ENCODE measurements around the gene TCHHL1. TPM values are rescaled to one million over a fixed set of nuclear protein-coding genes. Genes with fewer than 3 reads are reported as not detected.

Gene TCHHL1
- total RNA-seq, result 0.08 TPM in 1 of 2 replicates, not detected in the other

GRCh38 chr1:152089014-152089674, at the start of gene TCHHL1:
TCHHL1 (minus strand) TSS chr1:152089064; CDS start chr1:152088143, 921 bp downstream.

DNA sequence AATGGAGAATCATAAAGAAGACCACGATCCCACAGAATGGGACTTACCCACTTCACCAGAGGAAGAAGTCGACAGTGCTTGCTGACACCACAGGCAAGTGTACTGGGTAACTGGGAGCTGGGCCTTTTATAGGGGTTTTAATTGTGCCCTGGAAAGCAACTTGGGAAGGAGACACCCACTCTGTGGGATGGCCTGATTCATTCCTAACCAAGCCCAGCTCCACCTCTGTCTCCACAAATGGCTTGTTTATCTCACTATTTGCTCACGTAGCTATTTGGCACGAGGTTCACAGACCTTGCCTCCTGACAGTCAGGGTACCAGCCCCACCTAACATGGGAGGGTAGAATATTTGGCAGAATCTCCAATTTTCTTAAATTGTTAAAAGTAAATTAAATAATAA, 26.5 kb upstream of the TCHHL1 start, which contains the start of gene TCHH:
Gene TCHH (minus strand): TSS at position 101 of the 400 bp plus-strand sequence. CDS start 1,364 bp downstream, outside the sequence.

DNA sequence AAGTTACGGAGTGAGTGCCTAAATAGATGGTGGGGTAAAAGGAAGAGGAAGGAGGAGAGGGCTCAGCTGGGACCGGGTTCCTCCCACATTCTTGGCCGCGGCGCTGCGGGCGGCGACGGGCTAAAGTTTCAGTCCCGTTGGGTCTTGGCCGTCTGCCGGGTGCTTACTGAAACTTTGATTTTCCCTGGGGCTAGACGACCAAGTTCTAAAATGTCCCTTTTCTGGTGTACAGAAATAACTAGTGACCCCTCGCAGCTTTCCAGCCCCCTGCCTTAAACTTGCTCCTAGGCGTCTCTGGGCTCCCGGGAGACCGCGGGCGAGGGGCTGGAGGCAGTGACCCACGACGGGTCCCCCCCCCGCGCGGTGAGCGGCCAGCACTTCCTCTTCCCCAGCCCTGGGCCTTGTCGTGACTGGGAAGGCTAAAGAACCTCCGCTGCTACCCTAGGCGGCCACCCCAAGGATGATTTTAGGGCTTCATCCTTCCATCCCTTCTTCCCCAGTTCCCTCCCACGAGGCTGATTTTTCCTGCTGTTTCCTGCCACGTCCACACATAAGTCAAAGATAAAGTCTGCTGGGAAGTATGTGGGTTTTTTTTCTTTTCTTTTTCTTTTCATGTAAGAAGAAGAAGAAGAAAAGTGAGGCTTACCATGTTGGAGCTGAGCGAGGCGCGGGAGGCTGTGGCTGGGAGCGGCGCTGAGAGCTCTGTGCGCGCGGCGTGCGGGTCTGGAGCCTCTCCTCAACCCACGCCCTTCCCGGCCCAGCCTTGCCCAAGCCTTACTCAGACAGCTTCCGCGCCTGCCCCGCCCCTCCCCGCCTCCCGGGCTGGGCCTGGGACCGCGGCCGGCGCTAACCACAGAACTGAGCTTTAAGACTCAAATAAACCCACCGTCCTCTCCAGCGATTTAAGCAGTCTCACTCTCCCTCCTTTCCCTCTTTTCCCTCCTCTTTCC, 52.3 kb downstream of the TCHHL1 start, which contains the start of gene S100A11:
Gene S100A11 (minus strand): TSS at position 738 of the 950 bp plus-strand sequence. CDS start 89 bp downstream, at position 649.

Other genes with a start within 250 kb of the TCHHL1 start
- 0.39 and 0.99 TPM in 2 replicates for gene C2CD4D, start 249.2 kb downstream of the TCHHL1 start, total RNA-seq
- gene THEM5, start 235.4 kb downstream of the TCHHL1 start, total RNA-seq, result not detected in 2 replicates
- 10.7 and 11.8 TPM in 2 replicates for gene THEM4, start 179.6 kb downstream of the TCHHL1 start, total RNA-seq
- 417 and 612 TPM in 2 replicates for gene S100A10, start 95.2 kb downstream of the TCHHL1 start, total RNA-seq
- gene S100A11, start 52.1 kb downstream of the TCHHL1 start, total RNA-seq, result 973 and 1,471 TPM in 2 replicates
- 0.04 TPM in 1 of 2 replicates, not detected in the other for gene TCHH, start 26.4 kb upstream of the TCHHL1 start, total RNA-seq
- not detected in 2 replicates for gene RPTN, start 70.2 kb upstream of the TCHHL1 start, total RNA-seq
- gene HRNR, start 135.1 kb upstream of the TCHHL1 start, total RNA-seq, result not detected in 2 replicates
- gene FLG, start 236.2 kb upstream of the TCHHL1 start, total RNA-seq, result 0.08 and 0.16 TPM in 2 replicates

Measured in hair follicular keratinocyte (primary cell).